DMS79 (cell line): ENCODE data around the gene BSCL2.
"Not testable (repeated sequence)": the region's sequence is repeated elsewhere in the genome, so short reads cannot be mapped to it uniquely, and the experiment has no call there.

Experiments
- DNase-seq: peaks from one replicate; lab custom pipeline; 2025; lab: John Stamatoyannopoulos, UW

Gene BSCL2

GRCh38 chr11:62687508-62688396 is 19.5 kb downstream of the BSCL2 start:
- no peak for DNase-seq

- DNase-seq = no peak
Observed at GRCh38 chr11:62682518-62682917, 24.7 kb downstream of the BSCL2 start.

GRCh38 chr11:62680825-62681240 is 26.4 kb downstream of the BSCL2 start:
- DNase-seq = peak; percentile 3

GRCh38 chr11:62678770-62679696 is 28.2 kb downstream of the BSCL2 start, which contains the start of gene UBXN1:
Gene UBXN1 (minus strand): TSS chr11:62679073. CDS start chr11:62678923, 150 bp downstream.
- DNase-seq = peak; percentile 72

GRCh38 chr11:62678433-62678769 is 28.8 kb downstream of the BSCL2 start:
- no peak for DNase-seq

GRCh38 chr11:62677714-62678113 is 29.5 kb downstream of the BSCL2 start:
- DNase-seq = no peak

GRCh38 chr11:62677156-62677555 is 30.1 kb downstream of the BSCL2 start:
- DNase-seq = no peak

GRCh38 chr11:62676698-62677097 is 30.5 kb downstream of the BSCL2 start:
- DNase-seq = no peak

GRCh38 chr11:62675415-62675814 is 31.8 kb downstream of the BSCL2 start:
- DNase-seq = not testable (repeated sequence)

- DNase-seq = no peak
Observed at GRCh38 chr11:62673196-62673525, 34.1 kb downstream of the BSCL2 start.

- DNase-seq = peak; percentile 68
Observed at GRCh38 chr11:62671608-62672389, 35.4 kb downstream of the BSCL2 start, which contains the start of the genes LBHD1 and UQCC3. Gene LBHD1 (minus strand): TSS chr11:62672267. CDS start chr11:62670031, 2,236 bp downstream. Gene UQCC3 (plus strand): TSS chr11:62671673. CDS start chr11:62671746, 73 bp downstream.

GRCh38 chr11:62671236-62671607 is 36.0 kb downstream of the BSCL2 start:
- DNase-seq = no peak

- no peak for DNase-seq
Observed at GRCh38 chr11:62669420-62670161, 37.6 kb downstream of the BSCL2 start.

GRCh38 chr11:62667460-62667859 is 39.8 kb downstream of the BSCL2 start:
- no peak for DNase-seq

- no peak for DNase-seq
Observed at GRCh38 chr11:62666259-62666926, 40.8 kb downstream of the BSCL2 start.

- peak; percentile 19 for DNase-seq
Observed at GRCh38 chr11:62665599-62666258, 41.5 kb downstream of the BSCL2 start.

GRCh38 chr11:62665075-62665598 is 42.1 kb downstream of the BSCL2 start, which contains the start of the genes C11orf98 and CSKMT:
Gene C11orf98 (minus strand): TSS chr11:62665210. CDS start chr11:62665169, 41 bp downstream.
Gene CSKMT (plus strand): TSS chr11:62665312. CDS start chr11:62665880, 568 bp downstream.
- DNase-seq = peak; percentile 86

- DNase-seq = peak; percentile 70
Observed at GRCh38 chr11:62664405-62665074, 42.7 kb downstream of the BSCL2 start.
